ENCODE measurements around the gene RHBDF1.
"Not testable (repeated sequence)": the region's sequence is repeated elsewhere in the genome, so short reads cannot be mapped to it uniquely, and the experiment has no call there.

RHBDF1 gene

DNA sequence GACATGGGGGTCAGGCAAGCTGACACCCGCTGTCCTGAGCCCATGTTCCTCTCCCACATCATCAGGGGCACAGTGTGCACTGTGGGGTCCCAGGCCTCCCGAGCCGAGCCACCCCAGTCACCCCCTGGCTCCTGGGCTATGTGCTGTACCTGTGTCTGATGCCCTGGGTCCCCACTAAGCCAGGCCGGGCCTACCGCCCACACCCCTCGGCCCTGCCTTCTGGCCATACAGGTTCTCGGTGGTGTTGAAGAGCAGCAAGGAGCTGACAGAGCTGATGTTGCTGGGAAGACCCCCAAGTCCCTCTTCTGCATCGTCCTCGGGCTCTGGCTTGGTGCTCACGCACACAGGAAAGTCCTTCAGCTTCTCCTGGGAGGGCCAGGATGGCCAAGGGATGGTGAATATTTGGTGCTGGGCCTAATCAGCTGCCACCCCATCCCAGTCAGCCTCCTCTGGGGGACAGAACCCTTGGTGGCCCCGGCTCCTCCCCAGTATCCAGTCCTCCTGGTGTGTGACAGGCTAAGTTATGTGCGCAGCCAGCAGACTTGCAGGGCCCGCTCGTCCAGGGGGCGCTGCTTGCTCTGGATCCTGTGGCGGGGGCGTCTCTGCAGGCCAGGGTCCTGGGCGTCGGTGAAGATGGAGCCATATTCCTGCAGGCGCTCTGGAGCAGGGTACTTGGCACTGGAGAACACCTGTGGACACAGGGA is 55.2 kb downstream of the RHBDF1 start:
- not testable (repeated sequence) for DNase-seq (ENCODE audit: insufficient read length, low spot score); FAIRE-seq

GRCh38 chr16:10772-11171 is 61.7 kb downstream of the RHBDF1 start:
- not testable (repeated sequence) for DNase-seq (ENCODE audit: insufficient read length, low spot score); FAIRE-seq
- TF ChIP-seq CTCF (IDR thresholded peaks at IDR 0.05; ENCODE audit: insufficient read depth, missing control alignments): peak; percentile 41

- DNase-seq (ENCODE audit: insufficient read length, low spot score) (no peak), FAIRE-seq (no peak)
- no peak for TF ChIP-seq CTCF (IDR thresholded peaks at IDR 0.05; ENCODE audit: insufficient read depth, missing control alignments)
Observed at GRCh38 chr16:9903-10665, 62.3 kb downstream of the RHBDF1 start.

All from D721Med (cell line).